NCI-H526 (cell line): ENCODE data around the gene RNF220.
"Not testable (repeated sequence)": the region's sequence is repeated elsewhere in the genome, so short reads cannot be mapped to it uniquely, and the experiment has no call there.

Source experiments
- DNase-seq, 2 experiments: peaks; one replicate each; lab custom pipeline; 2025; lab: John Stamatoyannopoulos, UW

The RNF220 gene

GRCh38 chr1:44653107-44653964 is 248.3 kb downstream of the RNF220 start:
- no peak for DNase-seq

- DNase-seq: no peak
Observed at GRCh38 chr1:44654621-44655187, 249.6 kb downstream of the RNF220 start.

- peak in 1 of 2 experiments; percentile 53 for DNase-seq
Observed at GRCh38 chr1:44655609-44656008, 250.6 kb downstream of the RNF220 start.

- no peak for DNase-seq
Observed at GRCh38 chr1:44659566-44659965, 254.5 kb downstream of the RNF220 start.

GRCh38 chr1:44660176-44660575 is 255.1 kb downstream of the RNF220 start:
- DNase-seq: no peak

- no peak for DNase-seq
Observed at GRCh38 chr1:44661781-44662682, 257.0 kb downstream of the RNF220 start.

GRCh38 chr1:44662683-44663030 is 257.6 kb downstream of the RNF220 start:
- no peak for DNase-seq

GRCh38 chr1:44663417-44663816 is 258.4 kb downstream of the RNF220 start:
- no peak for DNase-seq

- DNase-seq: no peak
Observed at GRCh38 chr1:44664730-44665370, 259.8 kb downstream of the RNF220 start.

- not testable (repeated sequence) for DNase-seq
Observed at GRCh38 chr1:44666719-44667118, 261.7 kb downstream of the RNF220 start.

- DNase-seq: no peak
Observed at GRCh38 chr1:44670751-44671640, 265.9 kb downstream of the RNF220 start.

- no peak for DNase-seq
Observed at GRCh38 chr1:44672254-44672955, 267.4 kb downstream of the RNF220 start.

- no peak for DNase-seq
Observed at GRCh38 chr1:44672961-44673674, 268.1 kb downstream of the RNF220 start.

- DNase-seq: no peak
Observed at GRCh38 chr1:44673675-44674112, 268.6 kb downstream of the RNF220 start.

GRCh38 chr1:44674113-44675000 is 269.3 kb downstream of the RNF220 start, which contains the start of the genes ARMH1 and TMEM53:
Gene ARMH1, plus strand, starts transcription at chr1:44674714. Its CDS starts 14,984 bp downstream, at chr1:44689698.
Gene TMEM53, minus strand, starts transcription at chr1:44674481. Its CDS starts 90 bp downstream, at chr1:44674391.
- peak; percentile 100 for DNase-seq

GRCh38 chr1:44675186-44675585 is 270.1 kb downstream of the RNF220 start:
- no peak for DNase-seq

GRCh38 chr1:44676484-44677200 is 271.6 kb downstream of the RNF220 start:
- DNase-seq: no peak
